Epithelial cell of alveolus of lung (primary cell): Measurements from ENCODE around the gene AGTR2. TPM values are rescaled to one million over a fixed set of nuclear protein-coding genes. Genes with fewer than 3 reads are reported as not detected.

ENCODE experiments used
- total RNA-seq: library from RNA; depleted of rRNA; stranded (reverse); fragments of >200 nt; gene quantifications from 2 replicates; pipeline ENCODE4 v1.2.1, GENCODE V29; 2015

AGTR2 gene, protein sequence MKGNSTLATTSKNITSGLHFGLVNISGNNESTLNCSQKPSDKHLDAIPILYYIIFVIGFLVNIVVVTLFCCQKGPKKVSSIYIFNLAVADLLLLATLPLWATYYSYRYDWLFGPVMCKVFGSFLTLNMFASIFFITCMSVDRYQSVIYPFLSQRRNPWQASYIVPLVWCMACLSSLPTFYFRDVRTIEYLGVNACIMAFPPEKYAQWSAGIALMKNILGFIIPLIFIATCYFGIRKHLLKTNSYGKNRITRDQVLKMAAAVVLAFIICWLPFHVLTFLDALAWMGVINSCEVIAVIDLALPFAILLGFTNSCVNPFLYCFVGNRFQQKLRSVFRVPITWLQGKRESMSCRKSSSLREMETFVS
- total RNA-seq = 0.16 TPM in 1 of 2 replicates, not detected in the other

DNA sequence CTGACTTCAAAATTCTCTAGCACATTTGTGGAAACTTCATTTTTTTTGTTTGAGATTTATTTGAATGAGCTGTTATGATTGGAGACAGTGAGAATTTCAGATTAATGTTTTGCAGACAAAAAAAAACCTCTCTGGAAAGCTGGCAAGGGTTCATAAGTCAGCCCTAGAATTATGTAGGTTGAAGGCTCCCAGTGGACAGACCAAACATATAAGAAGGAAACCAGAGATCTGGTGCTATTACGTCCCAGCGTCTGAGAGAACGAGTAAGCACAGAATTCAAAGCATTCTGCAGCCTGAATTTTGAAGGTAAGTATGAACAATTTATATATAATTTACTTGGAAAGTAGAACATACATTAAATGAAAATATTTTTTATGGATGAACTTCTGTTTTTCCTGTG is at the start of gene AGTR2:
Gene AGTR2, plus strand, starts transcription at position 234 of the 400 bp plus-strand sequence. CDS start 1,537 bp downstream, outside the sequence.

